Suprapubic skin (tissue), 4 donors: Measurements from ENCODE around the gene NHSL1.

Experiments used
- CTCF ChIP-seq, 2 donors: fragments of 200-600 bp in 1 of 2; fragments of 450-650 bp in 1 of 2; sonication (generic) in 1 of 2; IDR thresholded peaks; one replicate each; pipeline ENCODE4 v1.5.1; 2016 to 2019; ENCODE audit warnings: antibody characterized with exemption in 2 of 2, mild to moderate bottlenecking in 1 of 2, moderate library complexity in 1 of 2
- EP300 ChIP-seq: sonication (generic); formaldehyde crosslinking; IDR thresholded peaks from one replicate; pipeline ENCODE4 v1.6.1; 2017; ENCODE audit warnings: antibody characterized with exemption
- POLR2A ChIP-seq, 2 donors: fragments of 450-650 bp; IDR thresholded peaks; one replicate each; pipeline ENCODE4 v1.6.1; 2017; ENCODE audit warnings: antibody characterized with exemption in 2 of 2, mild to moderate bottlenecking in 2 of 2, moderate library complexity in 2 of 2
- POLR2AphosphoS5 ChIP-seq, 3 donors: sonication (generic); formaldehyde crosslinking; IDR thresholded peaks; one replicate each; pipeline ENCODE4 v1.6.1; 2017; ENCODE audit warnings: antibody characterized with exemption in 3 of 3

GRCh38 chr6:138527411-138528088, 28.3 kb upstream of the NHSL1 start:
- TF ChIP-seq CTCF (IDR thresholded peaks at IDR 0.05) (no peak), POLR2A (IDR thresholded peaks at IDR 0.05) (no peak), EP300 (no peak), POLR2AphosphoS5 (IDR thresholded peaks at IDR 0.05) (no peak)
